Breast epithelium (tissue), 3 donors: Measurements from ENCODE around the gene MITF.
A peak's percentile ranks its signal among the peaks of the same experiment; 100 is the strongest.

ENCODE experiments used
- CTCF ChIP-seq, 3 donors: fragments of 450-650 bp; IDR thresholded peaks; one replicate each; pipeline ENCODE4 v1.5.1; 2016 to 2017; ENCODE audit warnings: antibody characterized with exemption in 3 of 3, mild to moderate bottlenecking in 3 of 3, moderate library complexity in 3 of 3
- POLR2AphosphoS5 ChIP-seq, 3 donors: sonication (generic); formaldehyde crosslinking; IDR thresholded peaks; one replicate each; pipeline ENCODE4 v1.6.1; 2017; ENCODE audit warnings: antibody characterized with exemption in 3 of 3

- TF ChIP-seq CTCF (IDR thresholded peaks at IDR 0.05) (peak in 1 of 3 donors; percentile 52), POLR2AphosphoS5 (IDR thresholded peaks at IDR 0.05) (no peak)
Observed at GRCh38 chr3:69948246-69948862, 209.1 kb downstream of the MITF start.
